ENCODE data around the gene SPX.

GRCh38 chr12:21547437-21547836, 21.3 kb downstream of the SPX start:
- TF ChIP-seq CTCF (IDR thresholded peaks at IDR 0.05; ENCODE audit: low read depth, low read length, poor library complexity, severe bottlenecking) (no peak), EZH2phosphoT487 (IDR thresholded peaks at IDR 0.05; ENCODE audit: borderline replicate concordance, low read length) (no peak)
